ENCODE data around the gene WARS2.
"Not testable (repeated sequence)": the region's sequence is repeated elsewhere in the genome, so short reads cannot be mapped to it uniquely, and the experiment has no call there.

WARS2 gene

DNA sequence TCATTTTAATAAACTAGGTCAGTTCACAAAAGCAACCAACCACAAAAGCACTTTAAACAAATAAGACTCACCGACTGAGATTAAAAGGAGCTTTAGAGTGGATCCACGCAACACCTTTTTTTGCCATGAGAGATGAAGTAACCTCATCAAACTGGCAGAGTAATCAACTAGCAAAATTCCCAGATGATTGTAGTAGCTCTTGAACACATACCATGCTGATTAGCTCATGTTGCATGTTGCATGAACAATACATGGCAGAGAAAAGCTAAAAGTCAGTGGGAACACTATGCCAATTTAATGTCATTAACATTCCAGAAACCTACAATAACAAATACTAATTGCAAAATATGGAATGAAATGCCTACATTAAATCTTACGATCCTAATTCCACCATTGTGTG lies 4.1 kb downstream of the WARS2 start:
- no peak for DNase-seq

DNA sequence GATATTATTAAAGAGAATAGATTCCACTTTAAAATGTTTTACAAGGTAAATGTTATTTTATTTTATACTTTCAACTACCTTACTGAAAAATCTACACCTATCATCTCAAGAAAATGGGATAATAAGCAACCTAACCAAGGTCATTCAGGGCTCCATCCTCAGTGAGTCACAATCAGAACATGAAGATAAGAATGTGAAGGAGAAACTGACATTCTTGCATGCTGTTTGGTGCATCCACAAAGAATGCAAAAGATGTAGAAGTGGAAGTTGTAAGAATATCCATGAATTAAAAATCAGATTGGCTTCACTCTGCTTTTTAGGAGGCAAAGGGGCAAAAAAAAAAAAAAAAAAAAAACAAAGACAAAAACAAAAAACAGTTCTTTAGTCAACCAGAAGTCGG lies 6.5 kb downstream of the WARS2 start:
- no peak for DNase-seq

- no peak for DNase-seq
Measured at GRCh38 chr1:119132179-119132578, 8.3 kb downstream of the WARS2 start.

DNA sequence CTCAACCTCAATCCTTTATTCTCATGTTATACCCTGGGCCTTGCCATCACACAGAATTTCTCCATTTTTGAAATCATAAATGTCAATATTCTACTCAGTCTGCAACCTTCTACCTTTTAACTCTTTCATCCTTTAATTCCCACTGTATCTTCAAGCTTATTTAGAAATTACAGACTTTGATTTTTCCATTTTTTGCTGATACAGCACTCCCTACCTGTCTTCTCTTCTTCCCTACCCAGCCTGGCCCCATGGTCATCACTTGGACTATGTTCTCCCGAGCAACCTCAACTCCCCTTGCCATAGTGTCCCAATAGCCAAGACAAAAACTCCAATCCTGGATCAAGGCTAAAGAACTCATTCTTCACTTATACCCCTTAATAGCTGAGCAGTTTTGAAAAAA lies 14.6 kb downstream of the WARS2 start:
- no peak for DNase-seq

DNA sequence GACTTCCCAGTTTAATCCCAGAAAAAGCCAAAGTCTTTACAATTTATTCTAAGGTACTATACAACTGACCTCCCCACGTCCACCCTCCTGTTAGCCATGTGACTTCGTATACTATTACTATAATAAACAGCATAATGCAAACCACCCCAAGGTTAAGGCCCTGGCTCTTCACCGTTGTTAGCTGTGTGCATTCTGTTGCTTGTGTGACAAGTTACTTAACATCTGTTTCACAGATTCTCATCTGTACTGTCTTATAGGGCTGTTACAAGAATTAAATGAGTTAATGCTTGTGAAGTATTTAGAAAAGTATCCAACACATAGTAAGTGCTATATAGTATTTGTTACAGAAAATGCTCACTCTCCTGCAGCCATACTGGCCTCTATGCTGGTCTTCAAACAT lies 15.7 kb downstream of the WARS2 start:
- no peak for DNase-seq

DNA sequence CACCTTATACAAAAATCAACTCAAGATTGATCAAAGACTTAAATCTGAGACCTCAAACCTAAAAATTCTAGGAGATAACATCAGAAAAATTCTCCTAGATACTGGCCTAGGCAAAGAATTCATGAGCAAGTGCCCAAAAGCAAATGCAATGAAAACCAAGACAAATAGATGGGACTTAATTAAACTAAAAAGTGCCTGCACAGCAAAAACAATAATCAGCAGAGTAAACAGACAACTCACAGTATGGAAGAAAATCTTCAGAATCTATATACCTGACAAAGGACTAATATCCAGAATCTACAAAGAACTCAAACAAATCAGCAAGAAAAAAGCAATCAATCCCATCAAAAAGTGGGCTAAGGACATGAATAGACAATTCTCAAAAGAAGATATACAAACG lies 18.6 kb downstream of the WARS2 start:
- not testable (repeated sequence) for DNase-seq

DNA sequence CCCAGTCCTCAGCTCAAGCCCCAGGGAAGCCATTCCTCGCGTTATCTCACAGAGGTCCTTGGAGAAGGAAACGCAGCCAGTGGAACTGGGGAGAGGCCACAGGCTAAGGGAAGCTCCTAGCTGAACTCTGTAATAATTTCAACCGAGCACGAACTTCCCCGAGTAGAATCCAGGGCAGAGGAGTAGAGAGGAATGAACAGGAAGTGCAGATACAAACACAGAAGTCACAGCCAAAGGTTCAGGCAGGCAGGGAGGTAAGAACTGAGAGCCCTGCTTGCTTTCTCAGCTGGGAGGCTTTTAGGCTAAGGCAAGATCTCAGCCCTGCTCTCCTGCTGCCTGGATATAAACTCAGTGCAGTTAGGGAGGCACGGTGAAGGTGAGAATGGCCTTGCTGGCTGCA lies 23.7 kb downstream of the WARS2 start:
- DNase-seq: no peak

GRCh38 chr1:119115736-119116135 lies 24.7 kb downstream of the WARS2 start:
- no peak for DNase-seq

DNA sequence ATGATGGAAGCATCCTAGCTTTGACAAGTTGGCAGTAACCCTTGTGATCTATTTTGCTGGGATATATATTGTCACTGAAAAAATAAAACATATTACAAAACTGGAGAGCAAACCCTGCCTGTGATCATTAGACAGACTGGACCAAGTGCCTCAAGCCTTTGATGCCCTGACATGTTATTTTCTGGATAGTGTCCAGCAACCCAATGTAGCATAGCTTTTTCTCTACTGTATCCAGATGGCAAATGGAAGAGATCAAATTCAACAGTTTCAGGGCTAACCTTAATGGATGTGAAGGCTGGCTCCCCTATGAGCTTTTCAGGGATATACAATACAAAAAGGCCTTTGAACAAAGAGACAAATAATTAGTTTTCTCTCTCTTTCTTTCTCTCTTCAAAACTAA lies 25.1 kb downstream of the WARS2 start:
- peak; percentile 48 for DNase-seq

GRCh38 chr1:119114786-119115185 lies 25.7 kb downstream of the WARS2 start:
- peak; percentile 34 for DNase-seq

- DNase-seq: no peak
Measured at GRCh38 chr1:119112791-119113190, 27.7 kb downstream of the WARS2 start.

- DNase-seq: no peak
Measured at GRCh38 chr1:119112244-119112643, 28.2 kb downstream of the WARS2 start.

GRCh38 chr1:119108988-119109387 lies 31.5 kb downstream of the WARS2 start:
- no peak for DNase-seq

GRCh38 chr1:119103764-119104163 lies 36.7 kb downstream of the WARS2 start:
- no peak for DNase-seq

DNA sequence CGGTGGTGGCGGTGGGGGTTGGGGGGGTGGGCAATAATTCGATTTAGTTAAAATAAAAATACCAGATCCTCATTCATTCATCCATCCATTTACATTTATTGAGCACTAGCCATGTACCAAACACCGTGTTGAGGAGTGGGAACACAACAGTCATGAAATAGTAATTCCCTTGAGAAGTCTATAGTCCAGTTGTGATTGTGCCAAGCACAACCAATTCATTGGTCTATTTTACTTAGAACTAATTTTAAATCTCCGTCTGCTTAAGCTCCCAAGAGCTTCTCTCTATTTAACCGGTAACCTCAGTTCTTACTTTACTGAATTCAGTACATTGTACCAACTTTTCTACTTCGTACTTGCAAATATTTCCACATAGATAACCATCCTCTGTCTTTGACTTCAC lies 38.4 kb downstream of the WARS2 start:
- DNase-seq: no peak

GRCh38 chr1:119101563-119101962 lies 38.9 kb downstream of the WARS2 start:
- DNase-seq: no peak

GRCh38 chr1:119099775-119100174 lies 40.7 kb downstream of the WARS2 start:
- no peak for DNase-seq

GRCh38 chr1:119097380-119097779 lies 43.1 kb downstream of the WARS2 start:
- no peak for DNase-seq

DNA sequence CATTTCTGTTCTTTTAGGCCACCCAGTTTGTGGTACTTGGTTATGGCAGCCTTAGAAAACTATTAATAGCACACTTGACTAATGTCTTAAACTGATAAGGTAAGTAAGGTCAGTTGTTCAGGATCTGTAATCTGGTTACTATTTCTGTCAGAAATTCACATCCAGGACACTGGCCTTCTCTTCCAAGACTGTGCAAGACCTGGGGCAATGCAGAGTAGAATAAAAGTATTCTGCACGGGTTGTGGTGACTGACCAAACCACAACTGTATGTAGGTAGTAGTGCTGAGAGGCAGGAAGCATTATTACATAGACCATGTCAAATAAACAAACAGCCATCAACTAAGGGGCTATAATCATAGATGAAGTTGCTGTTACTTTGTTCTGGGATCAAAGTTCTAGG lies 46.7 kb downstream of the WARS2 start:
- no peak for DNase-seq

DNA sequence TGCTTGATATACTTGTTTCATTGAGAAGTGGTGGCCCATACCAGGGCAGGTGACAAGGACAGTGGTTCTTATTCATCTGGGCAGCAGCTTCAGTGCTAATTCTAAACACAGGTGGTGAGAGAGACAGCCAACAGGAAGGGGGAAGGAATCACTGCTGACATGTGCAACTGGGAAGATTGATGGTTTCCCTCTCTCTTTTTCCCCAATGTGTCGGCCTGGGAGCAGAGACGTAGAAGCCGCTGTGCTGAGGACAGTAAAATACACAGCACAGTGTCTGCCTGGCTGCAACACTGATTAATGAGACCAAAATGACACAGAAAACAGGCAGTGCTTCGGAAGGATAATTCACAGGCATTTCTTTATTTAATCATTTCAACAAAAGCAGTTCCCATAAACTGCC lies 48.8 kb downstream of the WARS2 start:
- DNase-seq: no peak

- DNase-seq: no peak
Measured at GRCh38 chr1:119090250-119090649, 50.2 kb downstream of the WARS2 start.

DNA sequence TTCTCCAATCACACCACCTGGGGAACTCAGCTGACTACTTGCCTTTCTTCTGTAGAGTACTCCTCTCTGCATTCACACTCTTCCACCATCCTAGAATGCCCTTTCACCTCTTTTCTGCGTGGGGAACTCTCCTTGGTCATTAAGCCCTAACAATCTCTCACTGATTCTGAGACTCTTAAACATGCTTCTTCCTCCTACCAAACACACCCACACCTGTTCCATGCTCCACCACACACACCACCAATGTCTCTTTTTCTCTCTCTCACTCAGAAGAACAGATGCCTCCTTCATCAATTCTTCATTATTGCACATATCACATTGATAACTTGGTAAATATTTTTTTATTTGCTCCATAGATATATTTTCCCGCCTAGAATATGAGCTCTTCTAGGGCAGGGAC lies 53.6 kb downstream of the WARS2 start:
- DNase-seq: no peak

GRCh38 chr1:119084798-119085197 lies 55.7 kb downstream of the WARS2 start:
- DNase-seq: no peak

DNA sequence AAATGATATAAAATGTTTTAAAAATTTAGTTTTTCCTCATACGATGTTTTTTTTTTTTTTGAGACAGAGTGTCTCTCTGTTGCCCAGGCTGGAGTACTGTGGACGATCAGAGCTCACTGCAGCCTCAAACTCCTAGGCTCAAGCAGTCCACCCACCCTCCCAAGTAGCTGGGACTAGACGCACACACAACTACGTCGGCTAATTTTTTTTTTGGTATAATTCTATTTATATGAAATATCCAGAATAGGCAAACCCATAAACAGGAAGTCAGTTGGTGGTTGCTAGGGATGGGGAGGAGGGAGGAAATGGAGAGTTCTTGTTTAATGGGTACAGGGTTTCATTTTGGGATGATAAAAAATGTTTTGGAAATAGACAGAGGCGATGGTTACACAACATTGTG lies 56.5 kb downstream of the WARS2 start:
- DNase-seq: no peak

DNA sequence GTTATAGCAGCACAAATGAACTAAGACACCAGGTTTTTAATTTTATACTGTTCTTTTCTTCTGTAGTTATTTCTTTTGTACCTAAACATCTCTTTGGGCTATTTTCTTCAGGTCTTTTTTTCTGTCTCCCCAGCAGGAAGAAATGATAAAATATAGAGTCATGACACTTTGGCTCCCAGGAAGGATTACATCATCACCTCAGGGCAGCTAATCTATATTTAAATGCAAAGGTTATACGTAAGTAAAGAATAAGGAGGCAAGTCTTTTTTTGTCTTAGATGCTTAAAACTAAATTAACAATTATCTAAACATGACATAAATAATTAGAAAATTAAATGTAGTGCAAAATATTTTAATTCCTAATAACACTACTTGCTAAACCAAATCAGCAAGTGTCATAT lies 57.0 kb downstream of the WARS2 start:
- DNase-seq: no peak

DNA sequence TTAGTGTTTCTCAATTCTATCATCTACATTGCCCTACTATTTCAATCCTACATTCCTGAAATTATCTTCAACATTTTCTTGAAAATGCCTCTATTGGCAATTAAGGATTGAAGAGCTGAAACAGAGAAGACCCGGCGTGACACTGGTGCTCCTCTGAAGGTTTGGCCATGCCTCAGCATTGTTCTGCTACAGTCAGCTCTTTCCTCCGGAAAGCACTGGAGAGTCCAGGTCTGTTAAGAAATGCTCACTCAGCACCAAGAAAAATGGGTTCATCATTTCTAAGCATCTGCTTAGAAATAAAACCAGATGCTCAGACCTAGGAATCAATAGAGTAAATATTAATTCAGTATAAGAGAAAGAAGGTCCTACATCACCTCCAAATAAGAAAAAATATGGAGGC lies 58.8 kb downstream of the WARS2 start:
- DNase-seq: no peak

Data from NCI-H524 treated with DMSO at 0.1 percent for 48 hours (cell line).